Panc1 (cell line): ENCODE data around the gene DCD. TPM values are rescaled to one million over a fixed set of nuclear protein-coding genes. Genes with fewer than 3 reads are reported as not detected.

Source experiments
- ATAC-seq: fragments of 200-7000 bp; cut with Tn5 transposase; 2 replicates; pipeline ENCODE4 v1.9.1; 2020; ENCODE audit warnings: mild to moderate bottlenecking, moderate library complexity
- BruUV-seq: library from RNA; stranded (reverse); fragments of 400-500 nt; replicated peaks from 2 replicates; lab custom pipeline; 2021; lab: Mats Ljungman, UMichigan
- CTCF ChIA-PET: fragments of 300-600 bp; sonication (Branson Sonifier 250); formaldehyde crosslinking; loops from one replicate; lab custom pipeline; 2022; ENCODE audit warnings: antibody characterized with exemption; lab: Charles Lee
- POLR2A ChIA-PET: fragments of 300-600 bp; sonication (Branson Sonifier 250); formaldehyde crosslinking; loops from one replicate; lab custom pipeline; 2022; ENCODE audit warnings: antibody characterized with exemption; lab: Charles Lee
- DNase-seq: peaks from one replicate; pipeline ENCODE4 v3.0.0-alpha.2; 2010; ENCODE audit warnings: low read depth, low spot score
- H3K27ac ChIP-seq: 2 replicates; pipeline ENCODE4 v1.5.1; 2011; ENCODE audit warnings: mild to moderate bottlenecking, low read length, inconsistent platforms
- H3K27me3 ChIP-seq: fragments of 200-500 bp; sonication (Bioruptor generic); 2 replicates; pipeline ENCODE4 v1.6.0; 2014; ENCODE audit warnings: low read length, inconsistent platforms; ENCODE audit not compliant: control insufficient read depth, insufficient read depth
- H3K36me3 ChIP-seq: fragments of 200-500 bp; sonication (Bioruptor generic); 2 replicates; pipeline ENCODE4 v1.5.1; 2014; ENCODE audit warnings: inconsistent platforms, mild to moderate bottlenecking, low read length, moderate library complexity; ENCODE audit not compliant: control insufficient read depth, insufficient read depth
- H3K4me1 ChIP-seq: 2 replicates; pipeline ENCODE4 v1.5.1; 2011; ENCODE audit warnings: inconsistent platforms, mild to moderate bottlenecking, low read length, moderate library complexity; ENCODE audit not compliant: control insufficient read depth, insufficient read depth
- H3K4me3 ChIP-seq, 2 experiments: 2 replicates each; pipeline ENCODE4 v1.5.1; 2011 to 2012; ENCODE audit warnings: low read depth in 2 of 2, low read length in 2 of 2, mild to moderate bottlenecking in 2 of 2, inconsistent platforms in 1 of 2, moderate library complexity in 1 of 2
- H3K9me3 ChIP-seq: fragments of 200-500 bp; sonication (Bioruptor generic); 2 replicates; pipeline ENCODE4 v1.5.1; 2014; ENCODE audit warnings: low read depth, mild to moderate bottlenecking, inconsistent platforms, low read length, moderate library complexity; ENCODE audit not compliant: control insufficient read depth, insufficient read depth
- POLR2AphosphoS5 ChIP-seq: IDR thresholded peaks from 2 replicates; pipeline ENCODE4 v1.6.1; 2012; ENCODE audit warnings: mild to moderate bottlenecking, low read depth, low read length, moderate library complexity
- REST ChIP-seq, 2 experiments: IDR thresholded peaks; 2 replicates each; pipeline ENCODE4 v1.6.1; 2011 to 2012; ENCODE audit warnings: low read depth in 2 of 2, control low read depth in 1 of 2, low read length in 1 of 2, mild to moderate bottlenecking in 1 of 2, moderate library complexity in 1 of 2; ENCODE audit not compliant: insufficient read depth in 1 of 2
- SIN3A ChIP-seq: IDR thresholded peaks from 2 replicates; pipeline ENCODE4 v1.6.1; 2012; ENCODE audit warnings: low read depth, mild to moderate bottlenecking, low read length, moderate library complexity, borderline replicate concordance; ENCODE audit not compliant: insufficient read depth
- TCF7L2 ChIP-seq: IDR thresholded peaks from 2 replicates; pipeline ENCODE4 v1.6.1; 2011; ENCODE audit warnings: mild to moderate bottlenecking, low read depth, low read length, inconsistent platforms
- in situ Hi-C: cut with HindIII; loops from 2 replicates; pipeline ENCODE4 v1.10.0; 2016; ENCODE audit warnings: low sequenced_read_pairs, low pct_unique_long_range_greater_than_20kb
- intact Hi-C: fragments of 100-400 bp; cut with micrococcal nuclease; formaldehyde crosslinking; loops from one replicate; pipeline ENCODE4 v1.10.0; 2022; ENCODE audit not compliant: unreplicated experiment
- total RNA-seq: library from RNA; stranded (reverse); gene quantifications from one replicate; pipeline ENCODE4 v1.2.1, GENCODE V29; 2021; ENCODE audit not compliant: unreplicated experiment
- TF ChIP-seq, protein P1 (sequence below): fragments of 450-650 bp; IDR thresholded peaks from 2 replicates; pipeline ENCODE4 v1.5.1; 2017; ENCODE audit warnings: mild to moderate bottlenecking

DCD gene
- total RNA-seq, 1 experiment from 2014 or later, result not detected

DNA sequence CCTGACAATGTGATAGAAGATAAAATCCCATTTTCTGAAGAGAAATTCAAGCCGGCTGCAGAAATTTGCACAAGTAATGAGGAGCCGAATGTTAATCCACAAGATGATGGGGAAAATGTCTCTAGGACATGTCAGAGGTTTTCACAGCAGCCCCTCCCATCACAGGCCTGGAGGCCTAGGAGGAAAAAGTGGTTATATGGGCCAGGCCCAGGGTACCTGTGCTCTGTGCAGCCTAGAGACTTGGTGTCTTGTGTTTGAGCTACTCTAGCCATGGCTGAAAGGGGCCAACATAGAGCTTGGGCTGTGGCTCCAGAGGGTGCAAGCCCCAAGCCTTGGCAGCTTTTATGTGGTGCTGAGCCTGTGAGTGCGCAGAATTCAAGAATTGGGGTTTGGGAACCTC, 20.9 kb downstream of the DCD start:
- Histone ChIP-seq H3K27ac (no peak overlapping the region), H3K27me3 (peaks cover 14% of the 10 kb centered on the region), H3K4me3 (no peak overlapping the region), H3K9me3 (no peaks in the 10 kb centered on the region), H3K4me1 (no peaks in the 10 kb centered on the region), H3K36me3 (no peaks in the 10 kb centered on the region)
- intact Hi-C loops (no loop called here), in situ Hi-C loops (no loop called here)
- TF ChIP-seq, protein P1, sequence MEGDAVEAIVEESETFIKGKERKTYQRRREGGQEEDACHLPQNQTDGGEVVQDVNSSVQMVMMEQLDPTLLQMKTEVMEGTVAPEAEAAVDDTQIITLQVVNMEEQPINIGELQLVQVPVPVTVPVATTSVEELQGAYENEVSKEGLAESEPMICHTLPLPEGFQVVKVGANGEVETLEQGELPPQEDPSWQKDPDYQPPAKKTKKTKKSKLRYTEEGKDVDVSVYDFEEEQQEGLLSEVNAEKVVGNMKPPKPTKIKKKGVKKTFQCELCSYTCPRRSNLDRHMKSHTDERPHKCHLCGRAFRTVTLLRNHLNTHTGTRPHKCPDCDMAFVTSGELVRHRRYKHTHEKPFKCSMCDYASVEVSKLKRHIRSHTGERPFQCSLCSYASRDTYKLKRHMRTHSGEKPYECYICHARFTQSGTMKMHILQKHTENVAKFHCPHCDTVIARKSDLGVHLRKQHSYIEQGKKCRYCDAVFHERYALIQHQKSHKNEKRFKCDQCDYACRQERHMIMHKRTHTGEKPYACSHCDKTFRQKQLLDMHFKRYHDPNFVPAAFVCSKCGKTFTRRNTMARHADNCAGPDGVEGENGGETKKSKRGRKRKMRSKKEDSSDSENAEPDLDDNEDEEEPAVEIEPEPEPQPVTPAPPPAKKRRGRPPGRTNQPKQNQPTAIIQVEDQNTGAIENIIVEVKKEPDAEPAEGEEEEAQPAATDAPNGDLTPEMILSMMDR, result no peak
- TF ChIP-seq POLR2AphosphoS5 (no peak), REST (IDR thresholded peaks at IDR 0.05; ENCODE audit: insufficient read depth in 1 of 2, low read depth in 2 of 2, low read length in 1 of 2) (no peak), TCF7L2 (no peak), SIN3A (no peak)
- ATAC-seq (no peak), DNase-seq (no peak)
- ChIA-PET CTCF (no interaction called here), POLR2A (no interaction called here)
- BruUV-seq, result no TSS peak

GRCh38 chr12:54625598-54625997, 22.6 kb downstream of the DCD start:
- BruUV-seq, result no TSS peak
- in situ Hi-C loops, result no loop called here
- CTCF ChIA-PET, result no interaction called here

More at GRCh38 chr12:54625598-54625997, 22.6 kb downstream of the DCD start:
- Histone ChIP-seq H3K27ac (no peak overlapping the region), H3K9me3 (no peaks in the 10 kb centered on the region), H3K4me3 (no peak overlapping the region), H3K4me1 (no peaks in the 10 kb centered on the region), H3K36me3 (no peaks in the 10 kb centered on the region), H3K27me3 (peaks cover 16% of the 10 kb centered on the region)
- ATAC-seq, result no peak
- TF ChIP-seq REST (IDR thresholded peaks at IDR 0.05; ENCODE audit: insufficient read depth in 1 of 2, low read depth in 2 of 2, low read length in 1 of 2) (no peak), TCF7L2 (no peak), SIN3A (no peak), POLR2AphosphoS5 (no peak)
- TF ChIP-seq, protein P1, result no peak
- no peak for DNase-seq
- intact Hi-C loops, result no loop called here
- POLR2A ChIA-PET, result no interaction called here
